NCI-H510A treated with DMSO at 0.1 percent for 48 hours (cell line): Measurements from ENCODE around the gene SSTR5.

ENCODE experiments used
- DNase-seq: peaks from one replicate; lab custom pipeline; 2025; lab: John Stamatoyannopoulos, UW

The SSTR5 gene

GRCh38 chr16:1123525-1124230 lies 51.1 kb downstream of the SSTR5 start:
- DNase-seq, result no peak

- DNase-seq, result no peak
Observed at GRCh38 chr16:1124291-1124690, 51.7 kb downstream of the SSTR5 start.

- DNase-seq, result no peak
Observed at GRCh38 chr16:1124795-1125194, 52.2 kb downstream of the SSTR5 start.

GRCh38 chr16:1125471-1125870 lies 52.9 kb downstream of the SSTR5 start:
- DNase-seq, result no peak

GRCh38 chr16:1126044-1126443 lies 53.5 kb downstream of the SSTR5 start:
- no peak for DNase-seq

- no peak for DNase-seq
Observed at GRCh38 chr16:1126586-1126985, 54.0 kb downstream of the SSTR5 start.

GRCh38 chr16:1127101-1127500 lies 54.6 kb downstream of the SSTR5 start:
- DNase-seq, result no peak

GRCh38 chr16:1127971-1128715 lies 55.6 kb downstream of the SSTR5 start:
- no peak for DNase-seq

GRCh38 chr16:1129106-1129960 lies 56.8 kb downstream of the SSTR5 start:
- no peak for DNase-seq

GRCh38 chr16:1130382-1130781 lies 57.8 kb downstream of the SSTR5 start:
- DNase-seq, result no peak
